Astrocyte of the cerebellum (primary cell): ENCODE data around the gene PDE8B.

Experiments used
- DNase-seq: peaks from one replicate; pipeline ENCODE4 v3.0.0-alpha.2; 2011; ENCODE audit warnings: low read depth
- H3K4me3 ChIP-seq: 2 replicates; pipeline ENCODE4 v1.5.1; 2011; ENCODE audit warnings: mild to moderate bottlenecking, low read depth, low read length, moderate library complexity
- in situ Hi-C: cut with HindIII; loops from 2 replicates; pipeline ENCODE4 v1.10.0; 2017; ENCODE audit warnings: low sequenced_read_pairs
- TF ChIP-seq, protein P1 (sequence below): IDR thresholded peaks from 2 replicates; pipeline ENCODE4 v1.5.1; 2012; ENCODE audit warnings: low read length, low read depth, moderate library complexity, mild to moderate bottlenecking; ENCODE audit errors: missing control alignments

The PDE8B gene

DNA sequence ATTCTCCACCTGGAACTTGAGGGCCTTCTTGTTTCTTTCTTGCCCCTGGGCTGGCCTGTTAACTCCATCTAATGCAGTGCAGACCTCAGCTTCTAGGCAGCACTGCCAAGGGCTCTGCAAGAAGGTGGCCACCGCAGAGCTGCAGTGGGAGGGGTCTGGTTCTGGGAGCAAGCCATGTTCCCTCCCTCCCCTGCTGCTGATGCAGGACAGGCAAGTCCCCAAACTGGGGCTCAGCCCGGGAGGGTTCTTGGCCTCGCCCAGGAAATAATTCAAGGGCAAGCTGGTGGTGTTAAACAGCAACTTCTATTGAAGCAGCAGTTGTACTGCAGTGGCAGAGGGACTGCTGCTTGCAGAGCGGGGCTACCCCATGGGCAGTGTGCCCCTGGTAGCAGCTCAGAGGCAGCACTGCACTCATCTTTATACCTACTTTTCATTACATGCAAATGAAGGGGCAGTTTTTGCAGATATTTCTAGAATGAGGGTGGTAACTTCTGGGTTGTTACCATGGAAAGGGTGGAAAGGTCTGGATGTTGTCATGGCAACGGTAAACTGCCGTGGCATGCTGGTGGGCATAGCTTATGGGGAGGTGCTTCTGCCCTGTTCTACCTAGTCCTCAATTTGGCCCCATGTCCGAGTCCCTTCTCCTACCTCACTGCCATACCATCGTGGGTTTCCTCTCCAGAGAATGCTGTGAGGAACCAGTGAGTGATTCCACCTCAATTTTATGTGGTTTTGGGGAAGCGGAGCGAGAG, 199.6 kb downstream of the PDE8B start:
- in situ Hi-C loops, result no loop called here
- TF ChIP-seq, protein P1, sequence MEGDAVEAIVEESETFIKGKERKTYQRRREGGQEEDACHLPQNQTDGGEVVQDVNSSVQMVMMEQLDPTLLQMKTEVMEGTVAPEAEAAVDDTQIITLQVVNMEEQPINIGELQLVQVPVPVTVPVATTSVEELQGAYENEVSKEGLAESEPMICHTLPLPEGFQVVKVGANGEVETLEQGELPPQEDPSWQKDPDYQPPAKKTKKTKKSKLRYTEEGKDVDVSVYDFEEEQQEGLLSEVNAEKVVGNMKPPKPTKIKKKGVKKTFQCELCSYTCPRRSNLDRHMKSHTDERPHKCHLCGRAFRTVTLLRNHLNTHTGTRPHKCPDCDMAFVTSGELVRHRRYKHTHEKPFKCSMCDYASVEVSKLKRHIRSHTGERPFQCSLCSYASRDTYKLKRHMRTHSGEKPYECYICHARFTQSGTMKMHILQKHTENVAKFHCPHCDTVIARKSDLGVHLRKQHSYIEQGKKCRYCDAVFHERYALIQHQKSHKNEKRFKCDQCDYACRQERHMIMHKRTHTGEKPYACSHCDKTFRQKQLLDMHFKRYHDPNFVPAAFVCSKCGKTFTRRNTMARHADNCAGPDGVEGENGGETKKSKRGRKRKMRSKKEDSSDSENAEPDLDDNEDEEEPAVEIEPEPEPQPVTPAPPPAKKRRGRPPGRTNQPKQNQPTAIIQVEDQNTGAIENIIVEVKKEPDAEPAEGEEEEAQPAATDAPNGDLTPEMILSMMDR, result no peak
- DNase-seq, result no peak
- no peak overlapping the region for H3K4me3 ChIP-seq

DNA sequence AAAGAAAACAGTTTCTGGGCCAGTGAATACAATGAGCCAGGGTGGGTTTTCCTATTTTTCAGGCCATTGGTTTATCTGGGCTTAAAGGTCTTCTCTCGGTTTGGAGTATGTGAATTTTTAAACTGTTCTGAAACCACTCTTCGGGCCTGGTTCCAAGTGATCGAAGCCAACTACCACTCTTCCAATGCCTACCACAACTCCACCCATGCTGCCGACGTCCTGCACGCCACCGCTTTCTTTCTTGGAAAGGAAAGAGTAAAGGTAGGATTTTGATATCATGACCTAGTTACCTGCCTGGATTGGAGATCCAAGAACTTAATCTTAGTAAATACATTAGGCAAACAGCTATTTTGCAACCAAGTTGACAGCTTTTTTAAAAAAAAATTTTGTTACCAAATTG, 202.6 kb downstream of the PDE8B start:
- in situ Hi-C loops, result no loop called here
- no peak overlapping the region for H3K4me3 ChIP-seq
- TF ChIP-seq, protein P1, result no peak
- no peak for DNase-seq

DNA sequence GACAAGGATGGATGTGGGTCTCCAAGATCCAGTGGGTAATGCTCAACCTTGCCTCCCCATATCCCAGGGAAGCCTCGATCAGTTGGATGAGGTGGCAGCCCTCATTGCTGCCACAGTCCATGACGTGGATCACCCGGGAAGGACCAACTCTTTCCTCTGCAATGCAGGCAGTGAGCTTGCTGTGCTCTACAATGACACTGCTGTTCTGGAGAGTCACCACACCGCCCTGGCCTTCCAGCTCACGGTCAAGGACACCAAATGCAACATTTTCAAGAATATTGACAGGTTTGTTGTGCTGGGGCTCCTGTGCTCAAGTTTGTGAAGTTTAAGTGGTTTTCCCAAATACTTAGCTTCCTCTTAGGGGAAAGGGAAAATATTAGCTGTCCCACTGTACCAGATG, 207.7 kb downstream of the PDE8B start:
- in situ Hi-C loops, result no loop called here
- TF ChIP-seq, protein P1, result no peak
- no peak overlapping the region for H3K4me3 ChIP-seq
- DNase-seq, result no peak

DNA sequence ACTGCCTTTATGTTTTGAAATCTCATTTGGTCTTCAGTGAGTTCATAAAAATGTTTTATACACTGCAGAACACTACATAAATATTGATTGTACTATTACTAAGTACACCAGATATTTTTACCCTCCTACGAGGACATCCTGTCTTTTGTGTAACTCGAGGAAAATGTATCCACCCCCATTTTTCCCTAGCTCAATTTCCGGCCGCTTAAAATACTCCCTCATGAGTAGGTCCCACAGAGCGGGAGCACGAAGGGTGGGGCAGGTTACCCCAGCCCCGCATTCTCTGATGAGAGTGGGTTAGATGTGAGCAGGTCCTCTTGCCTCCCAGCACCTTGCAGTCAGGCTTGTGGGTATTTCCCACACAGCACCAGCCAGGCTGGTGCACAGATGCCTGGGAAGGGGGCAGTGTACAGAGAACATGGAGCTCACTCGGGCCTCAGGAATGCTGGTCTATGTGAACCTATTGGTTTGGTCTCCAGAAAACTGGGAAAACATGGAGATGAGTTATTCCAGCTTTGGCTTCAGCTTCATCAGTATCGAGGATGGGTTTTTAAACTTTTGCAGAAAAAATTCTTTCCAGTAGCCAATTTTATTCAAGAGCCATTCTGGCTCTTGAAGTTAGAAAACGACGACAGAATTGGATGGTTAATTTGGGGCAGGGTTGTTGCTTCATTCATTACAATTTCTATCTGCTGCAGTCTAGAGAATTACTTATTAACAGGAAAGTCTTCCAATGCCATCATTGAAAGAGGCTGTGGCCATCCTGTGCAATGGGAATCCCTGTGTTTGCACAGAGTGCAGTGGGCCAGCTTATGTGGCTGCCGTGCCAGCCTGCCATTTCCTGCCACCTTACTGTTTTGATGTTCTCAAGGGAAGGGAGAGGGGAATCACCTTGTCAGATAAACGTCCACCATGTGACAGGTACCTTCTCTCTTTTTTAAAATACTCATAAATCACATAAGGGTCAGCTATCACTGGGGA, 208.4 kb downstream of the PDE8B start:
- no peak overlapping the region for H3K4me3 ChIP-seq
- TF ChIP-seq, protein P1, result no peak
- no peak for DNase-seq
- in situ Hi-C loops, result no loop called here

DNA sequence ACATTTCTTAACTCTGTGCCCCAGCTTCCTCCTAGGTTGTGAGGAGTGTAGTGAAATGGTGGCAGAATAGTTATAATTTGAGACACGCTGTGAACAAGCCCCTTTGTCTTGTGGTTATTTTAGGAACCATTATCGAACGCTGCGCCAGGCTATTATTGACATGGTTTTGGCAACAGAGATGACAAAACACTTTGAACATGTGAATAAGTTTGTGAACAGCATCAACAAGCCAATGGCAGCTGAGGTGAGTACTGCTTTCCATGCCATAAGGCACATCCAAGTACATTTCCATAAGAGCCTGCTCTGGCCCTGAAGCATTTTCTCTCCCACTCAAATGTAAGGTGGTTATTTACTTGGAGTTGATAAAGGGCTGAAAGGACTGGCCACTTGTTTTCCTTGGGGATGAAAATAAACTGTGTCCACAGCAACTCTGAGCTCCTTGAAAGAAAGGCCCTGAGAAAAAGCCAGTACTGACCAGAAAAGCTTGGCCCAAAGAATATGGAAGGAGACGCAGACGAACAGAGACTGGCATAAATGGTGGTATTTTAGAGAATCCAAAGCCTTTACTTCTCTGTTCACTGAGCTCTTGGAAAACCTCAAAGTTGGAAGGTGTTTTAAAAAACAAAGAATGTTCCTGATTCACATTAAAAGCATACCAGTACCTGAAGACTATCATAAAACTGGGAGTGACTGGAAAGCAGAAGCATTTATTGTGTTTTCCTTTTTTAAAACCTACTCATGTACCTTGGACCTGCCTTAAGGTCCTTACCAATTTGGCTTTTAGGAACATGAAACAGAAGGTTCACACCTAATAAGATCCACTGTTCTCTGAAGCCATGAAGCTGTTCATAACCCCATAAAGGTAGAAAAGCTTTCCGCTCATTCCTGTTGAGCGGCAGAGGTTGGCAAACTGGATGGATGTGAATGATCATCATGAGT, 209.4 kb downstream of the PDE8B start:
- in situ Hi-C loops, result no loop called here
- TF ChIP-seq, protein P1, result no peak
- no peak for DNase-seq
- no peak overlapping the region for H3K4me3 ChIP-seq

DNA sequence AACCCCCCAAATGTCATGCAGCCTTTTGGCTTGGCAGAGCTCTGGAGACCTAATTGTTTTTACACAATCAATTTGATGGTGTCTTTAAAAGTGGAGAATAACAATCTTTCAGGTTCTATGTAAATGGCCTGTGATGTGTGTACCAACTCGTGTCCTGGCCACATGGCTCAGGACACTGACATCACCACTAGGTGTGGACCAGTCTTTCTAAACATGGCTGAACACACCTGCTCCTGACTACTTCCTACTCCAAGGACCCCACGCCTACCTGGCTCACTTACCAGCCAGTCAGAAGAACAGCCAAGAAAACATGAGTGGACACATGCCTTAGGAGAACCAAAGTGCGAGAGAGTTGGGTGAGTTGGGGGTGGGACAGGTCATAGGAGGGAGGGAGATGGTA, 210.5 kb downstream of the PDE8B start:
- DNase-seq, result no peak
- no peak overlapping the region for H3K4me3 ChIP-seq
- in situ Hi-C loops, result no loop called here
- TF ChIP-seq, protein P1, result no peak
